Sigmoid colon (tissue), 7 donors: Measurements from ENCODE around the gene NDUFS6. TPM values are rescaled to one million over a fixed set of nuclear protein-coding genes. Genes with fewer than 3 reads are reported as not detected.

Experiments used
- DNase-seq: peaks from one replicate; pipeline ENCODE4 v3.0.0-alpha.2; 2019
- H3K27ac ChIP-seq, 4 donors: fragments of 200-600 bp; sonication (generic); one replicate each; pipeline ENCODE4 v1.5.1; 2016 to 2019; ENCODE audit warnings: mild to moderate bottlenecking in 1 of 4
- H3K27me3 ChIP-seq, 3 donors: fragments of 200-600 bp; sonication (generic); one replicate each; pipeline ENCODE4 v1.5.1; 2019; ENCODE audit warnings: mild to moderate bottlenecking in 1 of 3
- H3K36me3 ChIP-seq, 4 donors: fragments of 200-600 bp; sonication (generic); one replicate each; pipeline ENCODE4 v1.5.1; 2016 to 2019
- H3K4me1 ChIP-seq, 4 donors: fragments of 200-600 bp; sonication (generic); one replicate each; pipeline ENCODE4 v1.5.1; 2017 to 2019
- H3K4me3 ChIP-seq, 4 donors: fragments of 200-600 bp; sonication (generic); one replicate each; pipeline ENCODE4 v1.5.1; 2017 to 2019; ENCODE audit warnings: mild to moderate bottlenecking in 2 of 4, moderate library complexity in 1 of 4
- H3K9me3 ChIP-seq, 4 donors: fragments of 200-600 bp in 3 of 4; sonication (generic) in 3 of 4; one replicate each; pipeline versions ENCODE4 v1.5.1 to v1.6.1; 2013 to 2019
- EP300 ChIP-seq, 4 donors: sonication (generic); formaldehyde crosslinking; IDR thresholded peaks; one replicate each; pipeline ENCODE4 v1.6.1; 2017; ENCODE audit warnings: antibody characterized with exemption in 4 of 4
- POLR2A ChIP-seq, 2 donors: fragments of 450-650 bp; IDR thresholded peaks; one replicate each; pipeline ENCODE4 v1.6.1; 2016; ENCODE audit warnings: antibody characterized with exemption in 2 of 2, mild to moderate bottlenecking in 2 of 2, moderate library complexity in 2 of 2
- POLR2AphosphoS5 ChIP-seq, 4 donors: sonication (generic); formaldehyde crosslinking; IDR thresholded peaks; one replicate each; pipeline ENCODE4 v1.6.1; 2017; ENCODE audit warnings: antibody characterized with exemption in 4 of 4
- WGBS, 2 donors: extraction: QIAGEN DNeasy Blood & Tissue Kit; methylation state at CpG; one replicate each; pipeline ENCODE4 v1.1.7; 2013; 5-methylcytosine and 5-hydroxymethylcytosine counted together
- intact Hi-C: fragments of 100-400 bp; cut with DNase I; formaldehyde crosslinking; loops from one replicate; pipeline ENCODE4 v1.15.1; 2023
- polyA plus RNA-seq, 3 donors: library from polyadenylated mRNA; stranded (reverse); fragments of 200-250 nt; gene quantifications; one replicate each; pipeline ENCODE4 v1.2.3, GENCODE V29; 2013
- total RNA-seq, 4 donors: library from RNA; depleted of rRNA; stranded (reverse); fragments of >200 nt; gene quantifications; one replicate each; pipeline ENCODE4 v1.1.0, GENCODE V29; 2016
- TF ChIP-seq, protein P1 (sequence below), 4 experiments: fragments of 450-650 bp in 3 of 4; fragments of 200-600 bp in 1 of 4; IDR thresholded peaks; one replicate each; pipeline ENCODE4 v1.5.1; 2016 to 2019; ENCODE audit warnings: antibody characterized with exemption in 4 of 4, mild to moderate bottlenecking in 3 of 4, moderate library complexity in 2 of 4
- donor health status: healthy with polysubstance abuse.
- donor health status: Bipolar disorder and iron deficiency.
- donor health status: healthy.

NDUFS6 gene
- total and polyA plus RNA-seq, 7 donors = 34.9 to 156 (median 82.6) TPM

DNA sequence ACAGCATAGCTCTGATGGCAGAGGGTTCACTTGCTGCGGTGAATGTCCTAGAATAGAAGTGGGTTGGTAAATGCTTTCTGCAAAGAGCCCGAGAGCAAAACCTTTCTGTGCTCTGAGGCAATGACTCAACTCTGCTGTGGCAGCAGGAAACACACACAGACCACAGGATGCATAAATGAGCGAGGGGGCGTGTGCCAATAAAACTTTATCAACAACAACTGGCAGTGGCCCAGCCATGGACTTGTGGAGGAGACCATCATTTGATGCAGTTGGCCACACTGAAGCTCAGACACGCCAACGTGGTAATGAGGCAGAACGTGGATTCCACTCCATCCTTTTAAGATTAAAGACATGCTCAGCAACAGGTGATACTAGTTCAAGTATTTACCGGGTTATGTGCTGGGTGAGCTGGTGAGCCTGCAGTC, 8.4 kb upstream of the NDUFS6 start:
- Histone ChIP-seq H3K4me3 (no peak overlapping the region), H3K4me1 (peaks cover 0 to 9% (median 3%) of the 10 kb centered on the region in 4 donors), H3K36me3 (peaks cover 3 to 15% (median 8%) of the 10 kb centered on the region in 4 donors), H3K27me3 (no peaks in the 10 kb centered on the region), H3K27ac (no peak overlapping the region), H3K9me3 (no peaks in the 10 kb centered on the region)
- intact Hi-C loops = no loop called here
- peak; percentile 37 for DNase-seq
- WGBS, 2 donors = 52 to 69% methylated on average over 8 of the region's 8 CpGs
- TF ChIP-seq POLR2AphosphoS5 (IDR thresholded peaks at IDR 0.05) (no peak), POLR2A (IDR thresholded peaks at IDR 0.05) (no peak), EP300 (IDR thresholded peaks at IDR 0.05) (no peak)
- TF ChIP-seq, protein P1, sequence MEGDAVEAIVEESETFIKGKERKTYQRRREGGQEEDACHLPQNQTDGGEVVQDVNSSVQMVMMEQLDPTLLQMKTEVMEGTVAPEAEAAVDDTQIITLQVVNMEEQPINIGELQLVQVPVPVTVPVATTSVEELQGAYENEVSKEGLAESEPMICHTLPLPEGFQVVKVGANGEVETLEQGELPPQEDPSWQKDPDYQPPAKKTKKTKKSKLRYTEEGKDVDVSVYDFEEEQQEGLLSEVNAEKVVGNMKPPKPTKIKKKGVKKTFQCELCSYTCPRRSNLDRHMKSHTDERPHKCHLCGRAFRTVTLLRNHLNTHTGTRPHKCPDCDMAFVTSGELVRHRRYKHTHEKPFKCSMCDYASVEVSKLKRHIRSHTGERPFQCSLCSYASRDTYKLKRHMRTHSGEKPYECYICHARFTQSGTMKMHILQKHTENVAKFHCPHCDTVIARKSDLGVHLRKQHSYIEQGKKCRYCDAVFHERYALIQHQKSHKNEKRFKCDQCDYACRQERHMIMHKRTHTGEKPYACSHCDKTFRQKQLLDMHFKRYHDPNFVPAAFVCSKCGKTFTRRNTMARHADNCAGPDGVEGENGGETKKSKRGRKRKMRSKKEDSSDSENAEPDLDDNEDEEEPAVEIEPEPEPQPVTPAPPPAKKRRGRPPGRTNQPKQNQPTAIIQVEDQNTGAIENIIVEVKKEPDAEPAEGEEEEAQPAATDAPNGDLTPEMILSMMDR (IDR thresholded peaks at IDR 0.05) = no peak

DNA sequence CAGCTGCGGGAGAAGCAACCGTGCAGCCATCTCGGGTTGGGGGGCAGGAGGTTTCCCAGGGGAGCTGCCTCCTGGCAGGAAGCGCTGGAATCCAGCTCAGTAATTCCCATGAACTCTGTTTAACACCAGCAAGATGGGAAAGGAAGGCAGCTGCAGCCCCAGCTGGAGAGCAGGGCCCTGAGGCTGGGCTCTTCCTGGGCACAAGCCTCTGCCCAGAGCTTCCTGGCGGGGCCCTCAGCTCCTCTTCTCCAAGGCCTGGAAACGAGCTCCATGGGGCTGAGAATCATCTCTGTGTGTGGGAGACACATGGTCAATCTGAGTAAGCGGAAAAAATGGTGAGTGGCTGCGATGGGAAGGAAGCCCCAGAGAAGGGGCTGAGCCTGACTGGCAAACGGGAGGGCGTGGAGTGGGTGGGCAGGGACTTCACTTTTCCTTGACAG, 7.9 kb upstream of the NDUFS6 start:
- H3K4me3 ChIP-seq = no peak overlapping the region
- H3K27me3 ChIP-seq = no peaks in the 10 kb centered on the region
- peak; percentile 14 for DNase-seq
- WGBS, 2 donors = 70 to 84% methylated on average over 10 of the region's 10 CpGs
- no peak overlapping the region for H3K27ac ChIP-seq
- H3K9me3 ChIP-seq = no peaks in the 10 kb centered on the region
- peaks cover 0 to 14% (median 4%) of the 10 kb centered on the region in 4 donors for H3K4me1 ChIP-seq
- intact Hi-C loops = no loop called here
- TF ChIP-seq, protein P1 (IDR thresholded peaks at IDR 0.05) = no peak
- peaks cover 7 to 20% (median 12%) of the 10 kb centered on the region in 4 donors for H3K36me3 ChIP-seq

DNA sequence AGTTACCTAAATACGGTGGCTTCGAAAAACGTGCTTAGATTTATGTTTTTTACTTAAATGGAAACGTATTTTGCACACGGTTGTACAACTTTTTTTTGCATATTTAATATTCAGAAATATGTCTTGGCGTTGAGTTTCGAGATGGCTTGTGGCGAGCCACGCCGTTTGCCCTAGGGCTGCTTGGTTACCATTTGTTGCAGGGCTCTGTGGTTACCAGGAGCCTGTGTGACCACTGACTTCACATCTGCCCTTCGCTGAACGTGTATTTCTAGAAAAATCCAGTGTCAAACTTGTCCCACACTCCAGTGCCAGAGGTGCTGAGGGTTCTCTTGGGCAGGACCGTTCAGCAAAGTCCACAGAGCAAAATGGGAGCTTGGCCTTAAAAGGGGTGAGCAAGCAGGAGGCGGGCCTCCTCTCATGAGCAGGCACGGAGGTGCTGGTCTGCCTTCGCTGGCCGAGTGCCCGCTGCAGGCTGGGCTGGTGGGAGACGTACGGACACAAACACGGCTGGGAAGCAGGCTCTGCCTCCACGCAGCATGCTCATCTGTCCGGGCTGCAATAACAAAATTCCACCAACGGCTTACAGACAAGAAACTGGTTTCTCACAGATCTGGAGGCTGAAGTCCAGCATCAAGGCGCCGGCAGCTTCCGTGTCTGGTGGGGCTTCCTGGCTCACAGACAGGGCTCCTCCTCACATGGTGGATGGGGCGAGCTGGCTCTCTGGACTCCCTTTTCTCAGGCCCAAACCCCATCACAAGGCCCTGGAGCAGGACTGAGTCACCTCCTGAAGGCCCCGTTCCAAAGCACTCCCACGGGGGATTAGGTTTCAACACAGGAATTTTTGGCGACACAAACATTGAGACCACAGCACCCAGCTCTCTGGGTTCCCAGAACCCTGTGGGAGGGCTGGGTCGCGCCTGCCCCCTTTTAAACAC, 7.0 kb upstream of the NDUFS6 start:
- no peak for TF ChIP-seq POLR2A (IDR thresholded peaks at IDR 0.05)
- no peak for TF ChIP-seq EP300 (IDR thresholded peaks at IDR 0.05)
- TF ChIP-seq, protein P1 (IDR thresholded peaks at IDR 0.05) = no peak
- no peak for TF ChIP-seq POLR2AphosphoS5 (IDR thresholded peaks at IDR 0.05)
- Histone ChIP-seq H3K4me1 (peaks cover 0 to 23% (median 12%) of the 10 kb centered on the region in 4 donors), H3K36me3 (peaks cover 7 to 24% (median 12%) of the 10 kb centered on the region in 4 donors), H3K4me3 (no peak overlapping the region), H3K27ac (no peak overlapping the region), H3K9me3 (no peaks in the 10 kb centered on the region), H3K27me3 (no peaks in the 10 kb centered on the region)
- peak; percentile 48 for DNase-seq
- 82 to 87% methylated on average over 33 of the region's 33 CpGs for WGBS, 2 donors
- intact Hi-C loops = no loop called here

DNA sequence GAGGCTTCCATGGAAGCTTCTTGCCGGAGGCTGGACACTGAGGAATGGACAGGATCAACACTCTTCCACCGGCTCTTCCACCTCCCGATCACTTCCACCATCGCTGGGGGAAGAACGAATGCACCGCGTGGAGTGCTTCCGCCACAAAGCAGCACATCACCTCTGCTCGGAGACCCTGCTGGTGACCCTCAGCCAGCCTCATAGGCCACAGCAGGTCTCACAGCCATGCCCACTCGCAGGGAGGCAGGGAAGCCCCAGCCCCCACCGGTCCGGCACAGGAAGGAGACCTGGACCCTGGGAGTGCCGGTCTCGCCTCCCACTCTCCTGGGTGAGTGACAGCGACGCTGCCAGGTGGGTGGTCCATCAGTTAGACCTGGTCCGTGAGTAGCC, 6.3 kb upstream of the NDUFS6 start:
- Histone ChIP-seq H3K27ac (no peak overlapping the region), H3K9me3 (no peaks in the 10 kb centered on the region), H3K27me3 (no peaks in the 10 kb centered on the region), H3K4me1 (peaks cover 0 to 24% (median 13%) of the 10 kb centered on the region in 4 donors), H3K36me3 (peaks cover 7 to 24% (median 12%) of the 10 kb centered on the region in 4 donors), H3K4me3 (no peak overlapping the region)
- DNase-seq = peak; percentile 46
- intact Hi-C loops = no loop called here
- 95 to 96% methylated on average over 17 of the region's 17 CpGs for WGBS, 2 donors
- TF ChIP-seq, protein P1 (IDR thresholded peaks at IDR 0.05) = no peak
- TF ChIP-seq EP300 (IDR thresholded peaks at IDR 0.05) (no peak), POLR2AphosphoS5 (IDR thresholded peaks at IDR 0.05) (no peak), POLR2A (IDR thresholded peaks at IDR 0.05) (no peak)
